ENCODE data around the gene SUCLA2.

Gene SUCLA2

GRCh38 chr13:48040896-48041295, 39.8 kb upstream of the SUCLA2 start:
- Histone ChIP-seq H3K4me3 (IDR thresholded peaks at IDR 0.05; ENCODE audit: insufficient read depth, low read depth, low read length) (no peak overlapping the region), H2AFZ (ENCODE audit: low read depth) (no peak overlapping the region), H3K9ac (no peak overlapping the region), H3K4me1 (ENCODE audit: low read depth, poor library complexity, severe bottlenecking) (peaks cover 4% of the 10 kb centered on the region), H3K79me2 (ENCODE audit: insufficient read depth, low read depth) (no peaks in the 10 kb centered on the region), H4K20me1 (ENCODE audit: insufficient read depth) (no peaks in the 10 kb centered on the region), H3K36me3 (ENCODE audit: insufficient read depth) (no peaks in the 10 kb centered on the region), H3K4me2 (no peak overlapping the region), H3K27me3 (ENCODE audit: insufficient read depth, low read depth) (no peaks in the 10 kb centered on the region), H3K27ac (no peak overlapping the region)
- TF ChIP-seq CTCF (conservative IDR thresholded peaks at IDR 0.05; ENCODE audit: low read depth, low read length) = no peak

- Histone ChIP-seq H4K20me1 (ENCODE audit: insufficient read depth) (no peaks in the 10 kb centered on the region), H3K4me3 (IDR thresholded peaks at IDR 0.05; ENCODE audit: insufficient read depth, low read depth, low read length) (no peak overlapping the region), H3K27ac (no peak overlapping the region), H2AFZ (ENCODE audit: low read depth) (no peak overlapping the region), H3K27me3 (ENCODE audit: insufficient read depth, low read depth) (no peaks in the 10 kb centered on the region), H3K4me1 (ENCODE audit: low read depth, poor library complexity, severe bottlenecking) (peaks cover 4% of the 10 kb centered on the region), H3K36me3 (ENCODE audit: insufficient read depth) (no peaks in the 10 kb centered on the region), H3K4me2 (no peak overlapping the region), H3K79me2 (ENCODE audit: insufficient read depth, low read depth) (no peaks in the 10 kb centered on the region), H3K9ac (no peak overlapping the region)
- no peak for TF ChIP-seq CTCF (conservative IDR thresholded peaks at IDR 0.05; ENCODE audit: low read depth, low read length)
Observed at GRCh38 chr13:48040049-48040448, 39.0 kb upstream of the SUCLA2 start.

GRCh38 chr13:48038761-48039160, 37.7 kb upstream of the SUCLA2 start:
- no peak overlapping the region for H3K4me3 ChIP-seq (IDR thresholded peaks at IDR 0.05; ENCODE audit: insufficient read depth, low read depth, low read length)
- no peaks in the 10 kb centered on the region for H3K27me3 ChIP-seq (ENCODE audit: insufficient read depth, low read depth)
- no peaks in the 10 kb centered on the region for H4K20me1 ChIP-seq (ENCODE audit: insufficient read depth)
- no peak overlapping the region for H3K9ac ChIP-seq
- TF ChIP-seq CTCF (conservative IDR thresholded peaks at IDR 0.05; ENCODE audit: low read depth, low read length) = no peak
- H2AFZ ChIP-seq (ENCODE audit: low read depth) = no peak overlapping the region
- H3K27ac ChIP-seq = no peak overlapping the region
- no peaks in the 10 kb centered on the region for H3K36me3 ChIP-seq (ENCODE audit: insufficient read depth)
- H3K4me2 ChIP-seq = peak overlapping the region; percentile 58; the same call in 1 of the 2 replicates
- H3K4me1 ChIP-seq (ENCODE audit: low read depth, poor library complexity, severe bottlenecking) = peaks cover 4% of the 10 kb centered on the region
- no peaks in the 10 kb centered on the region for H3K79me2 ChIP-seq (ENCODE audit: insufficient read depth, low read depth)

- peak; percentile 83 for TF ChIP-seq CTCF (conservative IDR thresholded peaks at IDR 0.05; ENCODE audit: low read depth, low read length)
- H4K20me1 ChIP-seq (ENCODE audit: insufficient read depth) = no peaks in the 10 kb centered on the region
- H3K27ac ChIP-seq = peak within 1 kb of the TSS; percentile 88
- H2AFZ ChIP-seq (ENCODE audit: low read depth) = peak within 1 kb of the TSS; percentile 83
- peaks cover 4% of the 10 kb centered on the region for H3K4me1 ChIP-seq (ENCODE audit: low read depth, poor library complexity, severe bottlenecking)
- no peaks in the 10 kb centered on the region for H3K27me3 ChIP-seq (ENCODE audit: insufficient read depth, low read depth)
- H3K79me2 ChIP-seq (ENCODE audit: insufficient read depth, low read depth) = no peaks in the 10 kb centered on the region
- H3K9ac ChIP-seq = peak within 1 kb of the TSS; percentile 90
- no peak within 1 kb of the TSS for H3K4me3 ChIP-seq (IDR thresholded peaks at IDR 0.05; ENCODE audit: insufficient read depth, low read depth, low read length)
- H3K36me3 ChIP-seq (ENCODE audit: insufficient read depth) = no peaks in the 10 kb centered on the region
- peak within 1 kb of the TSS; percentile 73 for H3K4me2 ChIP-seq
Observed at GRCh38 chr13:48037346-48038173, 36.5 kb upstream of the SUCLA2 start, which contains the start of gene NUDT15. Gene NUDT15 (plus strand): TSS chr13:48037726. CDS start chr13:48037747, 21 bp downstream.
